ENCODE results near the gene SSR4. TPM values are rescaled to one million over a fixed set of nuclear protein-coding genes. Genes with fewer than 3 reads are reported as not detected.

Gene SSR4
- total and polyA plus RNA-seq, 10 of the 15 experiments (the other 5 are each of a cell fraction or from before 2014, with no cell fraction given), result 151 to 521 (median 310) TPM

GRCh38 chrX:153773218-153773611 lies 21.3 kb upstream of the SSR4 start:
- Histone ChIP-seq H3K36me3 (ENCODE audit: control insufficient read depth in 2 of 2, insufficient read depth in 2 of 2, low read length in 1 of 2) (no peaks in the 10 kb centered on the region), H3K9ac (ENCODE audit: control insufficient read depth, insufficient read depth, low read length) (no peak overlapping the region), H3K4me3 (no peak overlapping the region), H2AFZ (ENCODE audit: control insufficient read depth, low read depth, low read length) (no peak overlapping the region), H3K9me3 (replicated peaks; ENCODE audit: control insufficient read depth, insufficient read depth, low read length) (no peaks in the 10 kb centered on the region; the same call in 2 of the 3 replicates), H4K20me1 (ENCODE audit: control insufficient read depth, insufficient read depth) (no peaks in the 10 kb centered on the region), H3K79me2 (ENCODE audit: control insufficient read depth, insufficient read depth, low read length) (no peaks in the 10 kb centered on the region), H3K27me3 (replicated peaks in 1 of 2; ENCODE audit: control insufficient read depth in 2 of 2, insufficient read depth in 2 of 2, low read length in 1 of 2) (no peaks in the 10 kb centered on the region), H3K4me1 (ENCODE audit: control insufficient read depth, insufficient read depth, low read length) (no peaks in the 10 kb centered on the region), H3K4me2 (ENCODE audit: control insufficient read depth, insufficient read depth) (no peak overlapping the region), H3K27ac (ENCODE audit: control insufficient read depth, insufficient read depth) (no peak overlapping the region)
- no TSS peak for BruUV-seq (replicated peaks)
- intact Hi-C loops (cut with micrococcal nuclease; ENCODE audit: unreplicated experiment) (no loop called here), in situ Hi-C loops (cut with MboI) (no loop called here)
- DNase-seq (ENCODE audit: low read depth, low spot score) (no peak), ATAC-seq (no peak), FAIRE-seq (no peak)
- ChIA-PET SMC1A (ENCODE audit: uncharacterized antibody, unreplicated experiment) (no interaction called here), CTCF (no interaction called here), POLR2A (no interaction called here), RAD21 (ENCODE audit: unreplicated experiment) (no interaction called here)
- TF ChIP-seq WRNIP1 (IDR thresholded peaks at IDR 0.05; ENCODE audit: borderline replicate concordance, low read depth, low read length) (no peak), POLR2A (IDR thresholded peaks at IDR 0.05; ENCODE audit: low read depth, low read length) (no peak), MYC (IDR thresholded peaks at IDR 0.05; ENCODE audit: insufficient read depth, insufficient read length, insufficient replicate concordance, low read length, severe bottlenecking) (no peak), SREBF2 (IDR thresholded peaks at IDR 0.05; ENCODE audit: low read length) (no peak), SMC3 (IDR thresholded peaks at IDR 0.05; ENCODE audit: borderline replicate concordance, low read length) (no peak), YBX1 (IDR thresholded peaks at IDR 0.05) (no peak), ZBTB33 (IDR thresholded peaks at IDR 0.05) (no peak), NFYB (IDR thresholded peaks at IDR 0.05; ENCODE audit: insufficient read depth, low read depth, low read length) (no peak)
- TF ChIP-seq, protein P1, sequence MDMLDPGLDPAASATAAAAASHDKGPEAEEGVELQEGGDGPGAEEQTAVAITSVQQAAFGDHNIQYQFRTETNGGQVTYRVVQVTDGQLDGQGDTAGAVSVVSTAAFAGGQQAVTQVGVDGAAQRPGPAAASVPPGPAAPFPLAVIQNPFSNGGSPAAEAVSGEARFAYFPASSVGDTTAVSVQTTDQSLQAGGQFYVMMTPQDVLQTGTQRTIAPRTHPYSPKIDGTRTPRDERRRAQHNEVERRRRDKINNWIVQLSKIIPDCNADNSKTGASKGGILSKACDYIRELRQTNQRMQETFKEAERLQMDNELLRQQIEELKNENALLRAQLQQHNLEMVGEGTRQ (IDR thresholded peaks at IDR 0.05; ENCODE audit: borderline replicate concordance, low read depth, low read length), result no peak
- WGBS (ENCODE audit: insufficient coverage, insufficient replicate concordance, low lambda C conversion rate, missing lambda C conversion rate), result 79% methylated on average over 16 of the region's 23 CpGs

Data from GM12878 (cell line).